ENCODE data around the gene BTBD2. TPM values are rescaled to one million over a fixed set of nuclear protein-coding genes. Genes with fewer than 3 reads are reported as not detected.

The BTBD2 gene
- total and polyA plus RNA-seq, 8 donors, result 33.9 to 46.4 (median 37.0) TPM

- intact Hi-C loops (cut with DNase I), result no loop called here
- Histone ChIP-seq H3K36me3 (peaks cover 0 to 6% (median 0%) of the 10 kb centered on the region in 3 donors), H3K27ac (no peak overlapping the region), H3K9me3 (no peaks in the 10 kb centered on the region), H3K27me3 (no peaks in the 10 kb centered on the region), H3K4me3 (no peak overlapping the region), H3K4me1 (no peaks in the 10 kb centered on the region)
- DNase-seq, result no peak
- 91 to 93% methylated on average over 26 of the region's 26 CpGs for WGBS, 2 donors
- FAIRE-seq, result no peak
- ATAC-seq, result no peak
- TF ChIP-seq CTCF (IDR thresholded peaks at IDR 0.05), result no peak
These were observed 15.5 kb downstream of the BTBD2 start for GRCh38 chr19:1999856-2000515.

- no peaks in the 10 kb centered on the region for H3K9me3 ChIP-seq
- TF ChIP-seq CTCF (IDR thresholded peaks at IDR 0.05), result no peak
- no peak overlapping the region for H3K27ac ChIP-seq
- H3K4me1 ChIP-seq, result no peaks in the 10 kb centered on the region
- no peak for FAIRE-seq
- intact Hi-C loops (cut with DNase I), result no loop called here
- H3K36me3 ChIP-seq, result peaks cover 0 to 8% (median 6%) of the 10 kb centered on the region in 3 donors
- DNase-seq, result peak in 1 of 6 donors; percentile 51
- ATAC-seq, result peak in 1 of 4 donors; percentile 6
- H3K4me3 ChIP-seq, result no peak overlapping the region
- no peaks in the 10 kb centered on the region for H3K27me3 ChIP-seq
- WGBS, 2 donors, result 95% methylated on average over 51 to 52 of the region's 52 CpGs
These were observed 16.5 kb downstream of the BTBD2 start for GRCh38 chr19:1998712-1999708.

- peak in 1 of 6 donors; percentile 73 for DNase-seq
- Histone ChIP-seq H3K27me3 (no peaks in the 10 kb centered on the region), H3K27ac (no peak overlapping the region), H3K36me3 (peaks cover 0 to 8% (median 6%) of the 10 kb centered on the region in 3 donors), H3K4me3 (no peak overlapping the region), H3K4me1 (no peaks in the 10 kb centered on the region), H3K9me3 (no peaks in the 10 kb centered on the region)
- no peak for ATAC-seq
- intact Hi-C loops (cut with DNase I), result no loop called here
- WGBS, 2 donors, result 93 to 94% methylated on average over 31 of the region's 31 CpGs
- no peak for FAIRE-seq
- no peak for TF ChIP-seq CTCF (IDR thresholded peaks at IDR 0.05)
These were observed 17.9 kb downstream of the BTBD2 start for GRCh38 chr19:1997353-1998233.

GRCh38 chr19:1992759-1993260, 22.7 kb downstream of the BTBD2 start:
- intact Hi-C loops (cut with DNase I), result no loop called here
- Histone ChIP-seq H3K4me1 (no peaks in the 10 kb centered on the region), H3K27me3 (no peaks in the 10 kb centered on the region), H3K27ac (no peak overlapping the region), H3K4me3 (no peak overlapping the region), H3K9me3 (no peaks in the 10 kb centered on the region), H3K36me3 (peaks cover 0 to 33% (median 15%) of the 10 kb centered on the region in 3 donors)
- FAIRE-seq (no peak), ATAC-seq (peak in 1 of 4 donors; percentile 33), DNase-seq (peak in 1 of 6 donors; percentile 74)
- 91 to 94% methylated on average over 39 to 44 of the region's 44 CpGs for WGBS, 2 donors
- no peak for TF ChIP-seq CTCF (IDR thresholded peaks at IDR 0.05)
